Stomach smooth muscle (tissue), 2 donors: ENCODE results near the gene RTBDN.

ENCODE experiments used
- H3K27ac ChIP-seq: one replicate; pipeline ENCODE4 v1.7.0; 2013; ENCODE audit warnings: mild to moderate bottlenecking, low read length, inconsistent platforms
- H3K27me3 ChIP-seq, 2 donors: one replicate each; pipeline ENCODE4 v1.7.0; 2013; ENCODE audit warnings: low read length in 2 of 2; ENCODE audit not compliant: insufficient read depth in 2 of 2, control insufficient read depth in 1 of 2
- H3K36me3 ChIP-seq, 2 donors: one replicate each; pipeline ENCODE4 v1.7.0; 2013; ENCODE audit warnings: low read length in 2 of 2; ENCODE audit not compliant: control insufficient read depth in 2 of 2, insufficient read depth in 2 of 2
- H3K4me1 ChIP-seq: one replicate; pipeline ENCODE4 v1.7.0; 2013; ENCODE audit warnings: low read length; ENCODE audit not compliant: control insufficient read depth, insufficient read depth
- H3K4me3 ChIP-seq, 2 donors: one replicate each; pipeline ENCODE4 v1.7.0; 2013; ENCODE audit warnings: low read length in 2 of 2
- H3K9ac ChIP-seq, 2 donors: one replicate each; pipeline ENCODE4 v1.7.0; 2013; ENCODE audit warnings: low read length in 2 of 2, mild to moderate bottlenecking in 1 of 2
- H3K9me3 ChIP-seq, 2 donors: one replicate each; pipeline ENCODE4 v1.7.0; 2013; ENCODE audit warnings: low read length in 2 of 2; ENCODE audit not compliant: control insufficient read depth in 2 of 2
- donor health status: healthy.
- donor health status: Pancreatic carcinoma.

Gene RTBDN

DNA sequence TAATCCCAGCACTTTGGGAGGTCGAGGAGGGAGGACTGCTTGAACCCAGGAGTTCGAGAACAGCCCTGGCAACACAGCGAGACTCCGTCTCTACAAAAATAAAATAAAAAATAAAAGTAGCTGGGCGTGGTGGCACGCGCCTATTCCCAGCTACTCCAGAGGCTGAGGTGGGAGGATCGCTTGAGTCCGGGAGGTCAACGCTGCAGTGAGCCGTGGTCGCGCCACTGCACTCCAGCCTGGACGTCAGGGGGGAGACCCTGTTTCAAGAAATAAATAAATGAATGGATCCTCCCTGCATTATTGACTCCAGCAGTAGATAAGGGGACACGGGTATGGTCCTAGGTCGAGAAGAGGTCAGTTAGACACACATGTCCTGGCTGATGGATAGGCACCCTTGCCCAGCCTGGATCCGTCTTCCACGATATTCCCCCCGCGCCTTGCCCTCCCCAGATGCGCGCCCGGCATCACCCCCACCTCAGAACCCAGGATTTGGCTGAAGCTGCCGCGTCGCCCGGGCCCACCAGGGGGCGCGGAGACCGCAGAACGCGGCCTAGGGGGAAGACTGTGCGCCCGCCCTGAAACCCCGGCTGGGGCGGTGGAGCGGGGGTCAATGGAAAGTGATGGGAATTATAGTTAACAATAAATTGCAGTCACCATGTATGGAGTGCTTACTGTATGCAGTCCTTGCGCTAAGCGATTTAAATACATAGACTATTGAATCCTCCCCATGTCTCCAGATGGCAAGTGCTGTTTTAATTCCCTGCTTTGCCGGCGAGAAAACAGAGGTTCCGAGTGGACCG lies 57.0 kb downstream of the RTBDN start:
- Histone ChIP-seq H3K9me3 (no peaks in the 10 kb centered on the region), H3K27me3 (no peaks in the 10 kb centered on the region), H3K4me1 (peaks cover 43% of the 10 kb centered on the region), H3K9ac (peak overlapping the region; percentile 76 to 93), H3K4me3 (peak overlapping the region; percentile 79 to 94), H3K36me3 (no peaks in the 10 kb centered on the region), H3K27ac (peak overlapping the region; percentile 95)
